ENCODE results near the gene TAF10. TPM values are rescaled to one million over a fixed set of nuclear protein-coding genes. Genes with fewer than 3 reads are reported as not detected.

Gene TAF10
- total and polyA plus RNA-seq, 12 donors: 69.7 to 389 (median 181) TPM

- intact Hi-C loops (cut with DNase I): loop anchor here in 1 of 2 donors (10.0 kb wide), 1 partner anchor 72 kb away; no protein-coding TSS in a partner anchor
- H3K4me3 ChIP-seq: peak overlapping the region in 1 of 4 donors; percentile 95
- no peaks in the 10 kb centered on the region for H3K27me3 ChIP-seq
- DNase-seq: peak; percentile 84 to 96 (median 92)
- peaks cover 39 to 59% of the 10 kb centered on the region in 2 donors for H3K4me1 ChIP-seq (replicated peaks in 1 of 2)
- WGBS, 4 donors: 15 to 20% (median 20%) methylated on average over 10 to 11 of the region's 11 CpGs
- H3K27ac ChIP-seq: peak overlapping the region in 4 of 5 donors; percentile 75 to 90 (median 84)
- no peaks in the 10 kb centered on the region for H3K9me3 ChIP-seq (replicated peaks in 1 of 3)
- TF ChIP-seq CTCF (IDR thresholded peaks at IDR 0.05): no peak
- TF ChIP-seq POLR2A (IDR thresholded peaks at IDR 0.05): peak; percentile 41 to 75
- peaks cover 0 to 37% of the 10 kb centered on the region in 2 donors for H3K36me3 ChIP-seq (replicated peaks in 1 of 2)
These were observed 5.4 kb downstream of the TAF10 start for GRCh38 chr11:6606471-6607189.

GRCh38 chr11:6604790-6605189 lies 7.2 kb downstream of the TAF10 start:
- Histone ChIP-seq H3K27me3 (no peaks in the 10 kb centered on the region), H3K9me3 (replicated peaks in 1 of 3) (no peaks in the 10 kb centered on the region), H3K4me3 (peak overlapping the region; percentile 48 to 95 (median 88)), H3K27ac (peak overlapping the region; percentile 34 to 98 (median 90)), H3K4me1 (replicated peaks in 1 of 2) (peaks cover 34 to 55% of the 10 kb centered on the region in 2 donors), H3K36me3 (replicated peaks in 1 of 2) (peaks cover 0 to 40% of the 10 kb centered on the region in 2 donors)
- DNase-seq: peak in 2 of 7 donors; percentile 5 to 9
- TF ChIP-seq POLR2A (IDR thresholded peaks at IDR 0.05) (no peak), CTCF (IDR thresholded peaks at IDR 0.05) (no peak)
- WGBS, 4 donors: 28 to 43% (median 35%) methylated on average over 3 of the region's 3 CpGs
- intact Hi-C loops (cut with DNase I): loop anchor here in 1 of 2 donors (5.0 to 10.0 kb wide), 2 partner anchors 70 to 78 kb away; partner anchors contain the start of gene MRPL17

GRCh38 chr11:6604081-6604626 lies 7.9 kb downstream of the TAF10 start:
- H3K27ac ChIP-seq: peak overlapping the region; percentile 34 to 98 (median 90)
- DNase-seq: peak in 6 of 7 donors; percentile 48 to 79 (median 62)
- intact Hi-C loops (cut with DNase I): loop anchor here in 1 of 2 donors (5.0 to 10.0 kb wide), 2 partner anchors 69 to 78 kb away; partner anchors contain the start of gene MRPL17
- no peaks in the 10 kb centered on the region for H3K27me3 ChIP-seq
- 0 to 1% (median 0%) methylated on average over 7 to 20 of the region's 20 CpGs for WGBS, 4 donors
- peak overlapping the region; percentile 48 to 95 (median 88) for H3K4me3 ChIP-seq
- H3K36me3 ChIP-seq (replicated peaks in 1 of 2): peaks cover 0 to 40% of the 10 kb centered on the region in 2 donors
- H3K9me3 ChIP-seq (replicated peaks in 1 of 3): no peaks in the 10 kb centered on the region
- H3K4me1 ChIP-seq (replicated peaks in 1 of 2): peaks cover 34 to 55% of the 10 kb centered on the region in 2 donors
- TF ChIP-seq POLR2A (IDR thresholded peaks at IDR 0.05): peak; percentile 21 to 52
- no peak for TF ChIP-seq CTCF (IDR thresholded peaks at IDR 0.05)
